NCI-H2227 (cell line): ENCODE data around the gene IL21R.
"Not testable (repeated sequence)": the region's sequence is repeated elsewhere in the genome, so short reads cannot be mapped to it uniquely, and the experiment has no call there.

ENCODE experiments used
- DNase-seq: peaks from one replicate; lab custom pipeline; 2025; ENCODE audit not compliant: unreplicated experiment; lab: John Stamatoyannopoulos, UW

Gene IL21R

DNA sequence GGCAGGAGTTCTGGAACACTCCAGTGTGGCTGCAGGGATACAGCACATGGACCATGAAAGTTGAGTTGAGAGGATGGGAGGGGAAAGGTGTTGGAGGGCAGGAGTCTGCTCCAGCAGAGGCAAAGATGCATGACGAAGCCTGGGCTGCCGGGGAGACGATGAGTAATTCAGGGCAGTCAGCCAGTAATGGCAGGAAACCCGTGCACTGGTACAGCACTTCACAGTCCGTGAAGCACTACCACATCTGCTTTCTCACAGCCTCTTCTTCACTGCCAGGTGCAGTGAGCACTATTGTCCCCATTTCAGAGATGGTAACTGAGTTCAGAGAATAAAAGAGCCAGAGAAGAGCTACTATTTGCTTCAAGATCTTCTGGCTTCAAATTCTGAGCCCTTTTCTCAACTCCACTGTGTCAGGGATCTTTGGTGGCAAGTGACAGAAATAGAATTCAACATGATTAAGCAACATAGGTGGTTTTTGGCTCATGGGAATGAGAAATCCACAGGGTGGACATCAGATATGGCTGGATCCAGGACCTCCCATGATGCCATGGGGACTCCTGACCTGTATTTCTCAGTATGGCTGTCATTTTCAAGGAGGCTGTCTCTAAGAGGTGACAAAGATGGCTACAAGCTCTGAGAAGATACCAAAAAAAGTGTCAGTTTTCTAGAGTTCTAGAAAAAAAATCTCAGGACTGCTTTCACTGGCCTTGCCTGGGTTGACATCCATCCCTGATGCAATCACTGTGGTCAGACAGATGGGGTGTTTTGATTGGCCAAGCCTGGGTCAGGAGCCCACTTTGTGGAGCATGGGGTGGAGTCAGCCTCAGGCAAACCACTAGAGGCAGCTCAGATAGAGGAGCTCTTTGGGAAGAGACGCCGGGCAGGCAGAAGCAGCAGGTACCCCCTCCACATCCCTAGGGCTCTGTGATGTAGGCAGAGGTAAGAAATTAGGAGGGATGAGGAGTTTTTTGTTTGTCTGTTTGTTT lies 24.7 kb downstream of the IL21R start:
- no peak for DNase-seq

DNA sequence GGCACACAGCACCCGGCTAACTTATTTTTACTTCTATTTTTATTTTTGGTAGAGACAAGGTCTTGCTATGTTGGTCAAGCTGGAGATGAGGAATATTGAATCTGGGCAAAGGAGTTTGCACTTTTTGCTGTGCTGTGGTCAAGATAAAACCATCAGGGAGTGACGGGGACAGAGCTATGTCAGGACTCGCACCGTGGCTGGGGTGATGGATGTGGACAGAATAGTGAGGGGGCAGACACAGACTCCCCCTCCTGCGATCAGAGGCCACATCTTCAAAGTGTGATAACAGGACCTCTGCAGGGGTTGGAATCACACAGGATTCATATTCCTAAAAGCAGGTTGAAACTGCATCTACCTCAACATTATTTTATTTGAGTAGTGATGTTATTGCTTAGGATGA lies 25.6 kb downstream of the IL21R start:
- no peak for DNase-seq

DNA sequence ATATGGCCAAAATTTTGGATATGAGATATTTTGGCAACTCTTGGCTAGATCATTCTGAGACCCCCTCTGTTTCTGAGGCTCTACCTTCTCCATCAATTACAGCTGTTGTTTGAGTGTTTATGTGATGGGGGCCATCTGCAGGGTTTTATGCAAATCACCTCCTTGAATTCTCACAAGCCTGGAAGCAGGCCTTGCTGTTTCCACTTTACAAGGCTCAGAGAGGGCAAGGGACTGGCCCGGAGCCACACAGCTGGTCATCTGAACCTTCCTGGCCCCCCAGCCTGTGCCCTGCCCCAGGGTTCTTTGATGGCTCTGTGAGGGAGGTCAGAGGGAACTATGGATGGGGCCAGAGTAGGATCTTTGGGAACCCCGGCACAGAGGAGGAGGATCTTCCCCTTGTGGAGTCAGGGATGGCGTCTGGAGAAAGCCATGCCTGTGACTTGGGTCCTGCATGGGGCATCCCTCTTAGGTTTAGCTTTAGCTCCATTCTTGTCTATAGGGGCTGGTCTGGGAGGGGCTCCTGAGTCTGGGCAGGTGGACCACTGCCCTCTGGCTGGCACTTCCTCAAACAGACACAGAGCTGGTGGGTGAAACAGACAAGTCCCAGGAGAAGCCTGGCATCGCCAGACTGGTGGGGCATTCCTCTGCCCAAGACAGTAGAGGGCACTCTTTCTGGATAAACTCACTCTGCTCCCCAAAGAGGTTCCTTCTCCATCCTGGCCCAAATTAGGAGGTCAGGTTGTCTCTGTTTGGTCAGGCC lies 26.2 kb downstream of the IL21R start:
- no peak for DNase-seq

DNA sequence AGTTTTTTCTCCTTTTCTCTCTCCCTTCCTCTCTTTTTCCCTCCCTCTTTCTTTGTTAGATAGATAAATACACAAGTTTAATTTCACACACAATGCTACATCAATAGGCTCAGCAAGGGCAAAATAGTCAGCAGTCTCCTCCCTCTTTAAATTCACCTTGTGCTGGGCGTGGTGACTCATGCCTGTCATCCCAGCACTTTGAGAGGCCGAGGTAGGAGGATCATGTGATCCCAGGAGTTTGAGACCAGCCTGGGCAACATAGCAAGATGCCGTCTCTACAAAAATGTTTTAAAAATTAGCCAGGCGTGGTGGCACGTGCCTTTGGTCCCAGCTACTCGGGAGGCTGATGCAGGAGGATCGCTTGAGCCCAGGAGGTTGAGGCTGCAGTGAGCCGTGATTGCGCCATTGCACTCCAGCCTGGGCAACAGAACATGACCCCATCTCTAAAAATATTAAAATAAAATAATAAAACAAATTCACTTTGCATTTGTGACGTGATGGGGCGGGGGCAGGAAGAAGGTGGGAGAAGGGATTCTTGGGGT lies 27.4 kb downstream of the IL21R start:
- DNase-seq, result no peak

DNA sequence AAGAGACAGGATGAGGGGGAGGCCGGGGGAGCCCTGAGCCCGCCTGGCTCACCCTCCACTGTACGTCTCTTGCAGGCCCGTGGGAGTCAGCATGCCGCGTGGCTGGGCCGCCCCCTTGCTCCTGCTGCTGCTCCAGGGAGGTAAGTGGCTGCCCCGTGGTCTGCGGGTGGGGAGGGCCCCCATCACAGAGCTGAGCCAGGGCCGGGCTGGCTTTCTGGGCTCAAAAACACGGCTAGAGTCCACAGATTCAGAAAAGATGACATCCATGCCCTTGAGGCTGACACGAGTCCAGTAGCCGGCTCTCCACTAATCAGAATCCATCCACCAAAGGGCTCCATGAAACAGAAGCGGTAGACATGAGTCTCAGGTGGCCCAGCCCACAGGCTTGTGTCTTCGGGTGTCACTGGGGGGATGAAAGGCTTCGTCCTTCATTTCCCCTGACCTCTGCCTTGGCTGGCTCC lies 28.0 kb downstream of the IL21R start:
- no peak for DNase-seq

DNA sequence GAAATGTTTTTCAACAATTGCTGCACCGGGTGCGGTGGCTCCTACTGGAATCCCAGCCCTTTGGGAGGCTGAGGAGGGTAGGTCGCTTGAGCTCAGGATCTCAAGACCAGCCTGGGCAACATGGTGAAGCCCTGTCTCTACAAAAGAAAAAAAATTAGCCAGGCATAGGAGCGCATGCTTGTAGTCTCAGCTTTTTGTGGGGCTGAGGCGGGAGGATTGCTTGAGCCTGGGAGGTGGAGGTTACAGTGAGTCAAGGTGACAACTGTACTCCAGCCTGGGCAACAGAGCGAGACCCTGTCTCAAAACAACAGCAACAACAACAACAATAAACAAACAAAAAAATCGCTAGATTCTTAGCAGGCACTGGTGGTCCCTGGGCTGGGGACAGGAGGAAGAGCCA lies 28.5 kb downstream of the IL21R start:
- DNase-seq, result no peak

DNA sequence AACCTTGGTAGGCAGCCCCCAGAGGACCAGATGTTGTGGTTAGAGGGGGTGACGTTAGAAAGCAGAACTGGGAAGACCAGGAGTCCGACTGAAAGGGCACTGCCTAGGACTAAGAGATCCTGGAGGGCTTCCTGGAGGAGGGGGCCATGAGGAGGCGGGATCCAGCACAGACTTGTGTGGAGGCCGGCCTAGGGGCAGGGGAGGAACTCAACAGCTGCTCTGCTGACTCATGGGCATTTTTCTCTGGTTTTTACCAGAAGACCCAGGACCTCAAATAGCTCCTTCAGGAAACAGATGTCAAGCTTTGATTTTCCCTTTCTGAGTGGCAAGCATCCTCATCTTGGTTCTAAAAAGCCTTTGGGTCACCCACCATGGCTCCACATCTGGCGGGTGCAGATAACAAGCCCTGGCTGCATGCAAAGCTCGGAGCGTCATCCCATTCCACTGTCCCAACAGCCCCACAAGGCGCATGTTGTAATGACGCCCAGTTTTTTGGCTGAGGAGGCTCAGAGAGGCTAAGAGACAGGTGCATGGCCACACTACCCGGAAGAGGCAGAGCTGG lies 29.0 kb downstream of the IL21R start:
- DNase-seq, result no peak

DNA sequence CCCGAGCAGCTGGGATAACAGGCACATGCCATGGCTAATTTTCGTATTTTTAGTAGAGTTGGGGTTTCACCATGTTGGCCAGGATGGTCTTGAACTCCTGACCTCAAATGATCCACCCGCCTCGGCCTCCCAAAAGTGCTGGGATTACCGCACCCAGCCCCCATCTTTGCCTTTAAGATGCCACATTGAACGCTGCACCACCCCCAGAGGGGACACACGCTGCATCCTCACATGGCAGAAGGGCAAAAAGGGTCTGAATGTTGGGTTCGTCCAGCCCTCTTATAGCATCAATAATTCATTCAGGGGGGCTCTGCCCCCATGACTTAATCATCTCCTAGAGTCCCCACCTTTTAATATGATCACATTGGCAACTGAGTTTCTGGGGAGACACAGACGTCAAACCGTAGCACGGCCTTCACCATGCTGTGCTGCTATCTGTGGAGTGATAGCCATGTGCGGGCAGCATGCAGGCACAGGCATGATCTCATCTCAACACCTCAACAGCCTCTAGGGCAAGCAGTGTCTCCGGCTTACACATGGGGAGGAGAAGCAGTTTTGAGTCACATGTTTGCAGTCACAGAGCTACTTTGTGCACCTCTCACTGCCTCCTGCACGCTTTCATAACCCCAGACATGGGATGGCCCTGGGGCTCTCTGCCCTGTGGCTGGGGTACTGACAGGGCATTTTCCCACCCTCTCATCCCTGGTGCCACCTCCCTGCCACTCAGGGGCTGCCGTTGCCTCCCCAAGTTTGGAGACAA lies 30.0 kb downstream of the IL21R start:
- DNase-seq, result no peak

DNA sequence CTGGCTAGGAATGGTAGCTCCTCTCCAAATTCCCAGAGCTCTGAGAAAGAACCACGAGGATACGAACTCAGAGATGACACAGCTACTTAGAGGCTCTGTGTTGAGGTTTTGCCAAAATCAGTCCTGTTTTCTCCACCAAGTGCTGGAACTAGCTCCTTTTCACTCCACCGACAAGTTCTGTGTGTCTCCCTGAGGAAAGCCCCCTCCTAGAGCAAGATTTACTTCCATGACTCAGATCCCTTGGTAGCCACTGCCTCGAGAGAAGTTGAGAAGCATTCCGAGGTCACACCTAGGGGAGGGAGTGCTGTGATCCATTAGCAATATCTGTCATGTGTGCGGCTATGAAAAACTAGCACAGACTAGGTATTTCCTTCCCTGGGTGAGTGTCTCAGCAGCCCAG lies 30.6 kb downstream of the IL21R start:
- no peak for DNase-seq

DNA sequence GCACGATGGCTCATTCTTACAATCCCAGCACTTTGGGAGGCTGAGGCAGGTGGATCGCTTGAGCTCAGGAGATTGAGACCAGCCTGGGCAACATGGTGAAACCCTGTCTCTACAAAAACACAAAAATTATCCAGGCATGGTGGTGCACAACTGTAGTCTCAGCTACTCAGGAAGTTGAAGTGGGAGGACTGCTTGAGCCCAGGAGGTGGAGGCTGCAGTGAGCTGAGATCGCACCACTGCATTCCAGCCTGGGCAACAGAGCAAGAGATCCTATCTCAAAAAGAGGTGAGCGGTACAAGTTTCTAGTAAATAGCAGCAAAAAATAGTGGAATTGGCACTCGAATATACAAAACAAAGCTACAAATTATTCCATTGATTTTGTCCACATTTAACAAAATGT lies 31.2 kb downstream of the IL21R start:
- not testable (repeated sequence) for DNase-seq

DNA sequence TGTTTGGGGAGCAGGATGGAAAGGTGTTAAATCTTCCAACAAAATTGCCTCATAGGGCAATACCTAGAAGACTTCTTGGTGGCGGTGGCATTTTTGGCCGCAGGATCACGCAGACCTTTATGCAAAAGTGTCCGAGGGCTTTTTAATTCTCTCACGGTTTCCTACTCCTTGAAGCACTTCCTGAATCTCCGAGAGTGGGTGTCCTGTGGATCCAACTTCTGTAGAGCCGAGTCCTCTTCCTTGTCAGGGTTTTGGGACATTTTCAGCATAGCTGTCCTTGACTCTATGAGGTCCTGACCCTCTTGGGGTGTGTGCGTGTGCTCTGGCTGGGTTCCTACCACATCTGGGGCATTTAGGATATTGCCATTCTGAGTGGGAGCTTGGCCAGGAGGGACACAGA lies 31.7 kb downstream of the IL21R start:
- DNase-seq, result no peak

DNA sequence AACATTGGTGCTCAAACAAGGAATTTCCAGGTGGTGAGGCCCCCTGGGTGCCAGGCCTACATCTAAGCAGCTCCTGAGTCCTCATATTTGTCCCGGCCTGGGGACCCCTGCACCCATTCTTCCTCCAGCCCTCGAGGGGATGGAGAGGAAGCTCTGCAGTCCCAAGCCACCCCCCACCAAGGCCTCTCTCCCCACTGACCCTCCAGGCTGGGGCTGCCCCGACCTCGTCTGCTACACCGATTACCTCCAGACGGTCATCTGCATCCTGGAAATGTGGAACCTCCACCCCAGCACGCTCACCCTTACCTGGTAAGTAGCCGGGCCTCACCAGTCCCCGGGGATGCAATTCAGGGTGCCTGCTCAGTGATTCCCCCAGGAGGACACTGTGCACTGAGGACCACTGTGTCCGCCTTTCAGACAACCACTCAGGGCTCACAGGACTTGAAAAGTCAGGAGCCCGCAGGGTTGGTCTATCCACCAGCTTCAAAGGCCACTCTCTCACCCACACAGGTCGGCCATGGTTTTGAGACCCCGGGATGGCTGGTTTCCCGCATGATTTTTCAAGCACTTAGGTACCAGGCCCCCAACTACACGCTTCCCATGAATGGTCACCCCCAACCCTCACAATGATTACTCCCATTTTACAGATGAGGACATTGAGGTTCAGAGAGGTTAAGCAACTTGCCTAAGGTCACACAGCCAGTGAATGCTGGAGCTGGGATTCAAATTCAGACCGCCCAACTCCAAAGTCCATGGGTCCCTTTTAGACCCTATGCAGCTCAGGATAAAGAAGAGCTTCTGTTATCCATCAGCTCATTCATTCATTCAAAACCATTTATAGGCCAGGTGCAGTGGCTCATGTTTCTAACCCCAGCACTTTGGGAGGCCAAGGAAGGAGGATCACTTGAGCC lies 32.4 kb downstream of the IL21R start:
- no peak for DNase-seq

DNA sequence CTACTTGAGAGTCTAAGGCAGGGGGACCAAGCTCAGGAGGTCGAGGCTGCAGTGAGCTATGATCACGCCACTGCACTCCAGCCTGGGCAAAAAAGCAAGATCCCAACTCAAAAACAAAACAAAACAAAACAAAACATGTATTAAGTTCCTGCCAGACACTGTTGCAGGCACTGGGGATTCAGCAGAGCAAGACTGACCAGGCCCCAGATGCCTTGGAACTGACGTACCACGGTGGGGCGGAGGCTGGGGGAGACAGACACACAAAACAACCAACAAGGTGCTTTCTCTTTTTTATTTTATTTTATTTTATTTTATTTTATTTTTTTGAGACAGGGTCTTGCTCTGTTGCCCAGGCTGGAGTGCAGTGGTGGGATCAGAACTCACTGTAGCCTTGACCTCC lies 33.2 kb downstream of the IL21R start:
- not testable (repeated sequence) for DNase-seq

DNA sequence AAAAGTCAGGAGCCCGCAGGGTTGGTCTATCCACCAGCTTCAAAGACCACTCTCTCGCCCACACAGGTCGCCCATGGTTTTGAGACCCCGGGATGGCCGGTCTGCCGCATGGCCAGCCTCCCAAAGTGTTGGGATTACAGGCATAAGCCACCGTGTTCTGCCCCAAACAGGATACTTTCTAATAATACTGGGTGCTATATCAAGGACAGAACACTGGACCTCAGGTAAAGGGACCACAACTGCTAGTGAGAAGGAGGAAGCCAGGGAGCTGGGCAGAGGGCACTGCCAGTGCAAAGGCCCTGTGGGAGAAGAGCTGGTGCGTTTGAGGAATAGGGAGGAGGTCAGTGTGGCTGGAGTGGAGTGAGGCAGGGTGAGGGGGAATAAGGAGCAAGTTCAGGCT lies 34.1 kb downstream of the IL21R start:
- no peak for DNase-seq

DNA sequence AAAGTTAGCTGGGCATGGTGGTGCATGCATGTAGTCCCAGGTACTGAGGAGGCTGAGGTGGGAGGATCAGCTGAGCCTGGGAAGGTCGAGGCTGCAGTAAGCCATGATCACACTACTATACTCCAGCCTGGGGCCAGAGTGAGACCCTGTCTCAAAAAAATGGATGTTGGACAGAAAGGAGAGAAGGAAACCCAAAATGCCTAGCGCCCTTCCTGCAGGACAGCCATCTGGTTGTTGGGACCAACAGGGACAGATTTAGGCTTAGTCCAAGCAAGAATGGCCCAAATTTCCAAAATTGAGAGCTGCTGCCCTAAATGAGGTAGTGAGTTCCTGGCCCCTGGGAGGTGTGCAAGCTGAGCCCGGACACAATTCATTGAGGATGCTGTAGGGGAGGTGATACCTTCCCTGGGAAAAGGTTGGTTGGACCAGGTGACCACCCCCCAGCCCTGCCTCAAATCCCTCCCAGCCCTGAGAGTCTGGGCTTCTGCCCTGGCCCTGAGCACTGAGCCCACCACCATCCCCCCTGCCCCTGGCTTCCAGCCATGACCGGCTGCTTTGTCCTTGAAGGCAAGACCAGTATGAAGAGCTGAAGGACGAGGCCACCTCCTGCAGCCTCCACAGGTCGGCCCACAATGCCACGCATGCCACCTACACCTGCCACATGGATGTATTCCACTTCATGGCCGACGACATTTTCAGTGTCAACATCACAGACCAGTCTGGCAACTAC lies 35.1 kb downstream of the IL21R start:
- DNase-seq, result no peak

DNA sequence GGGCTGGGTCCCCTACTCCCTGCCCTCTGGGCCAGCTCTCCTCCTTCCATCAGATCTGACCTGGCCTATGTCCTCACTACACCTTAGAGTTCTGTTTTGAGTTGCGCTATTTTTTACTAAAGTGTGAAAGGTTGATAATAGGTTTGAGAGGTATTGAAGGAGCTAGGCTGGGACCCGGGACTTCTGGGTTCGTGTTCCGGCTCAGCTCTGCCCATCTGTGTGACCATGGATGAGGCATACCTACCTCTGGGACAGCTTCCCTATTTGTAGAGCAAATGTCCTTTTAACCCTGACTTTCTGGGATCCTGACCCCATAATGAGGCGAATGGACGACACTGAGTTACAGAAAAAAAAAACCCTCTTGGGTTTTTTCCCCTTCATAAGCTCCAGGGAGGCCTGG lies 36.0 kb downstream of the IL21R start:
- no peak for DNase-seq

DNA sequence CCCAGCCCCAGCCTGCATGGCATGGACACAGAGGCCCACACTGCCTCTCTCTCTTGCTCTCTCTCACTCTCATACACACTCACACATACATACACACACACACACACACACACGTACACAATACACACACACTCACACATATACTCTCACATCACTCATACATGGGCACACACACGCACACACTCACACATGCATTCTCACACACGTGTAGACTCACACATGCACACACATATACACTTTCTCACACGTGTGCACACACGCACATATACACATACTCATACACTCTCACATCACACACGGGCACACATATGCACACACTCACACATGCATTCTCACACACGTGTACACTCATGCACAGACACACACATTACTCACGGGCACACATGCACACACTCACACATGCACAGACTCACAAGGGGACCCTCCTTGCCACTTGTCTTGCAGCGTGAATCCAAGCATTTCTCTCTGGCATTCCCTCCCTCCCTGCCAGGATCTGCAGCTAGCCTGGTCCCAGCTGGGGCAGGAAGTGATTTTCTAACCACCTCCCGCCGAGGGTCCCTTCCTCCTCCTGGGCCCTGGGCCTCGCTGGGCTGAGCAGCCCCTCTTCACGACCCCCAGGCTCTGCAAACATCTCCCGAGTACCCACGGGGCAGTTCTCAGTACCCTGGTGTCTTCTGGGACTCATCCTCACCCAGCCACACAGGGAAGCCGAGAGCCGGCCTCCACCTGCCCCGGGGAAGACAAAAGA lies 37.5 kb downstream of the IL21R start:
- DNase-seq, result no peak

DNA sequence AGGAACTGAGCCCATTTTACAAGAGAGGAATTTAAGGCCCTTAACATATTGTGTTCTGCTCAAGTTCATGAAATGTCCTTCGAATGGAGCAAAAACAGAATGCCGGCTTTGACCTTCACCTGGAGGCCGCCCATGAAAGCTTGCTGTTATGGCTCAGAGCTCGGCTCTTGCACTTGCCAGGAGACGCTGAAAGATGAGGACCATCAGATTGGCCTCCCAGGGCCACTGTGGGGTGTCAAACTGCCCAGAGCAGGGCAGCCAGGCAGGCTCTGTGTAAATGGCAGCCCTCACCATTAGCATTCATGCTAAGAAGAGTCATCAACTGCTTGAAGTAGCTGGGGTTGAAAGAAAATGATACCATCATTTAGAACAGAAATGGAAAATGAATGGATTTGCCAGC lies 39.3 kb downstream of the IL21R start:
- no peak for DNase-seq
